Vagina (tissue), 2 donors: ENCODE results near the gene ALG1. TPM values are rescaled to one million over a fixed set of nuclear protein-coding genes. Genes with fewer than 3 reads are reported as not detected.

Experiments used
- DNase-seq, 2 donors: peaks; one replicate each; pipeline ENCODE4 v3.0.0-alpha.2; 2017; ENCODE audit errors: extremely low spot score in 2 of 2
- H3K27ac ChIP-seq: fragments of 200-600 bp; sonication (generic); one replicate; pipeline ENCODE4 v1.5.1; 2019
- H3K27me3 ChIP-seq: fragments of 200-600 bp; sonication (generic); one replicate; pipeline ENCODE4 v1.5.1; 2019
- H3K36me3 ChIP-seq, 2 donors: fragments of 200-600 bp; sonication (generic); one replicate each; pipeline ENCODE4 v1.5.1; 2017 to 2019
- H3K4me1 ChIP-seq: fragments of 200-600 bp; sonication (generic); one replicate; pipeline ENCODE4 v1.5.1; 2019
- H3K4me3 ChIP-seq, 2 donors: fragments of 200-600 bp; sonication (generic); 1 replicate in 1 of 2; 2 replicates in 1 of 2; pipeline ENCODE4 v1.5.1; 2016 to 2019
- H3K9me3 ChIP-seq: fragments of 200-600 bp; sonication (generic); one replicate; pipeline ENCODE4 v1.5.1; 2019
- CTCF ChIP-seq, 3 experiments: fragments of 450-650 bp in 2 of 3; fragments of 200-600 bp in 1 of 3; sonication (generic) in 1 of 3; IDR thresholded peaks; one replicate each; pipeline ENCODE4 v1.5.1; 2017 to 2019; ENCODE audit warnings: antibody characterized with exemption in 3 of 3, mild to moderate bottlenecking in 2 of 3, moderate library complexity in 2 of 3
- POLR2A ChIP-seq, 2 donors: fragments of 450-650 bp; IDR thresholded peaks; one replicate each; pipeline ENCODE4 v1.6.1; 2017; ENCODE audit warnings: antibody characterized with exemption in 2 of 2, mild to moderate bottlenecking in 2 of 2, moderate library complexity in 2 of 2
- POLR2AphosphoS5 ChIP-seq, 2 donors: sonication (generic); formaldehyde crosslinking; IDR thresholded peaks; one replicate each; pipeline ENCODE4 v1.9.0; 2017; ENCODE audit warnings: antibody characterized with exemption in 2 of 2, mild to moderate bottlenecking in 2 of 2, low read depth in 1 of 2; ENCODE audit not compliant: insufficient read depth in 1 of 2
- intact Hi-C: fragments of 100-400 bp; cut with DNase I; formaldehyde crosslinking; loops from one replicate; pipeline ENCODE4 v1.15.1; 2023
- total RNA-seq: library from RNA; depleted of rRNA; stranded (reverse); fragments of >200 nt; gene quantifications from one replicate; pipeline ENCODE4 v1.2.3, GENCODE V29; 2016

ALG1 gene
- total RNA-seq, 1 donor from 2014 or later = 22.8 TPM

GRCh38 chr16:5032748-5033167 is 38.9 kb upstream of the ALG1 start:
- Histone ChIP-seq H3K27ac (peak overlapping the region; percentile 72), H3K4me3 (peak overlapping the region; percentile 85 to 91), H3K9me3 (no peaks in the 10 kb centered on the region), H3K4me1 (peaks cover 20% of the 10 kb centered on the region), H3K36me3 (peaks cover 0 to 5% of the 10 kb centered on the region in 2 donors), H3K27me3 (no peaks in the 10 kb centered on the region)
- TF ChIP-seq CTCF (IDR thresholded peaks at IDR 0.05) (no peak), POLR2AphosphoS5 (IDR thresholded peaks at IDR 0.05; ENCODE audit: insufficient read depth in 1 of 2, low read depth in 1 of 2) (no peak), POLR2A (IDR thresholded peaks at IDR 0.05) (no peak)
- DNase-seq = no peak
- intact Hi-C loops = no loop called here

DNA sequence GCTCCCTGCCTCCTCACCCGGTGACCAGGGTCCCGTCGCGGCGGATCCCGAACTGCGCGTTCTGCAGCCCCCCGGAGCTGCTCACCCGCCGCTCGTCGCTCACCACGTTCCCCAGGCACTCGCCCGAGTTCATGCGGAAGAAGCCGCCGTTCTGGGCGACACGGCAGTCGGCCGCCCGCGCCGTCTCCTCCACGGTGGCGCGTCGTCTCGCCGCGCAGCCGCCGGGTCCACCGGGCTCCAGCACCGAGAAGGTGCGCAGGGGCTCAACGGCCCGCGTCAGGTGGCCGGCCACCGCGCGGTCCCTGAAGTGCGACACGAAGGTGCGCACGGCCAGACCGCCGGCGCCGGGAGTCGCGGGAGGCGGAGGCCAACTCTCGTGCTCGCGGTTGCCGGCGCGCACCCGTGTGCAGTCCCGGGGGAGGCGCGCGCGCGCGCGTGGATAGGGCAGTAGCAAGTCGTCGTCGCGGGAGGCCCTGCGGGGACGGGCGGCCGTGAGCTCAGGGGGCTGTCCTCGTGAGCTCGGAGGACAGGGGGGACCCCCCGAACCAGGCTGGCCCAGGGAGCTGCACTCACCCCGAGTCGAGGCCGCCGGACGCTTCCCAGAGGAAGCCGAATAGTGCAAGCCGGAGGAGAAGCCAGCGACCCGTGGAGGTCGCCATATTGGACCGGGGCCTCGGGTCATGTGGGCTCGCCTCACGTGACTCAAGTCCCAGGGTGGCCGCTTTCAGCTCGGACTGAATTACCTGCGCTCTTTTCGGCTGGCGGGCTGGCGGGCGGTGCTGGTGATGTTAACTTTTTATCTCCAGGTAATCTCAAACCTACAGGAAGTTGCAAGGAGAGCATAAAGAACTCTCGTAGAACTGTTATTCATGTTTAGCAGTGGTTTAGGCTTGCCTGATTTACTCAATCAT is 38.1 kb upstream of the ALG1 start, which contains the start of gene NAGPA:
Gene NAGPA (minus strand): TSS at position 680 of the 911 bp plus-strand sequence. CDS start 21 bp downstream, at position 659.
- intact Hi-C loops = no loop called here
- peaks cover 0 to 5% of the 10 kb centered on the region in 2 donors for H3K36me3 ChIP-seq
- TF ChIP-seq CTCF (IDR thresholded peaks at IDR 0.05) (no peak), POLR2AphosphoS5 (IDR thresholded peaks at IDR 0.05; ENCODE audit: insufficient read depth in 1 of 2, low read depth in 1 of 2) (peak; percentile 75 to 80), POLR2A (IDR thresholded peaks at IDR 0.05) (no peak)
- H3K27ac ChIP-seq = peak within 1 kb of the TSS; percentile 72
- peaks cover 20% of the 10 kb centered on the region for H3K4me1 ChIP-seq
- DNase-seq = peak in 1 of 2 donors; percentile 94
- H3K4me3 ChIP-seq = peak within 1 kb of the TSS; percentile 85 to 91
- H3K9me3 ChIP-seq = no peaks in the 10 kb centered on the region
- H3K27me3 ChIP-seq = no peaks in the 10 kb centered on the region

DNA sequence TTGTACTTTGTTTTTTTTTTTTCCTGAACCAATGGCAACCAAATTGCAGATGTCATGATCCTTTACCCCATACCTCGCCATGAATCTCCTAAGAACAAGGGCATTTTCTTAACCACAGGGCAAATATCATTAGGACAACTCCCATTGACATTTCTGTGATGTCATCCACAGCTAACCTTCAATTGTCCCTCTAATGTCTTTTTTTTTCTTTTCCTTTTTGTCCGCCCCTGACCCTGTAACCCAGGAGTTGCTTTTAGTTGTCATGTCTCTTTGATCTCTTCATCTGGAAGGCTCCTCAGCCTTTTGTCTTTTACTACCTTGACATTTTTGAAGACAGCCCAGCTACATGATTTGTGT is 37.5 kb upstream of the ALG1 start:
- no peaks in the 10 kb centered on the region for H3K9me3 ChIP-seq
- no peaks in the 10 kb centered on the region for H3K27me3 ChIP-seq
- H3K27ac ChIP-seq = peak overlapping the region; percentile 72
- H3K36me3 ChIP-seq = peaks cover 0 to 5% of the 10 kb centered on the region in 2 donors
- intact Hi-C loops = no loop called here
- TF ChIP-seq CTCF (IDR thresholded peaks at IDR 0.05) (no peak), POLR2A (IDR thresholded peaks at IDR 0.05) (no peak), POLR2AphosphoS5 (IDR thresholded peaks at IDR 0.05; ENCODE audit: insufficient read depth in 1 of 2, low read depth in 1 of 2) (no peak)
- peaks cover 20% of the 10 kb centered on the region for H3K4me1 ChIP-seq
- no peak for DNase-seq
- peak overlapping the region; percentile 85 to 91 for H3K4me3 ChIP-seq

- TF ChIP-seq CTCF (IDR thresholded peaks at IDR 0.05) (no peak), POLR2A (IDR thresholded peaks at IDR 0.05) (no peak), POLR2AphosphoS5 (IDR thresholded peaks at IDR 0.05; ENCODE audit: insufficient read depth in 1 of 2, low read depth in 1 of 2) (no peak)
- Histone ChIP-seq H3K27me3 (no peaks in the 10 kb centered on the region), H3K4me1 (peaks cover 20% of the 10 kb centered on the region), H3K4me3 (no peak overlapping the region), H3K27ac (no peak overlapping the region), H3K36me3 (no peaks in the 10 kb centered on the region), H3K9me3 (no peaks in the 10 kb centered on the region)
- intact Hi-C loops = no loop called here
- DNase-seq = no peak
Observed at GRCh38 chr16:5035909-5036227, 35.8 kb upstream of the ALG1 start.
